SH-SY5Y (cell line): ENCODE results near the gene TET2.

ENCODE experiments used
- GATA2 ChIP-seq: IDR thresholded peaks from 2 replicates; pipeline ENCODE4 v1.6.1; 2011; ENCODE audit warnings: mild to moderate bottlenecking, low read depth, low read length
- GATA3 ChIP-seq: IDR thresholded peaks from 2 replicates; pipeline ENCODE4 v1.6.1; 2011; ENCODE audit warnings: low read depth, mild to moderate bottlenecking, low read length, moderate library complexity

DNA sequence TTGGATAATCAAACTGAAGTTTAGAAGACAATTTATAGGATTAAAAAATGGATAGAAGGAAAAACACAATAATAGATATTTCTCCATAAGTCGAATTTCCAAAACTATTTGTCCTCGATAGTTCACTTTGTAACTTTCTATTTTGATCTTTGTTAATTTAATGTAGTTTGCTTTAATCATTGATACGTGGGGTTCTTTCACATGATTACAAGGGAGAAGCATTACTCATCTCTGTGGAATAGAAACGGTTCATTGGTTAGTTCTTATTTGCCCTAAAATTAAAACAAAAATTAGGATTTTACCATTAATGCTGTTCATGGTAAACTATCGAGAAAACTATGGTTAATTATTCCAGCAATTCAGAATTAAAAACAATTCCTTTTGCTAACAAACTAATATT is 2.1 kb downstream of the TET2 start:
- TF ChIP-seq GATA3 (no peak), GATA2 (no peak)
